Stimulated activated CD8-positive, alpha-beta memory T cell treated with anti-CD3 and anti-CD28 coated beads, Interleukin-12 subunit alpha, Interleukin-12 subunit beta, amount 100 ng/mL, for 24 hours (primary cell): ENCODE data around the gene CFAP65.

ENCODE experiments used
- DNase-seq: peaks from one replicate; pipeline ENCODE4 v3.0.0-alpha.2; 2020; ENCODE audit errors: extremely low read depth

Gene CFAP65

GRCh38 chr2:219032051-219032745 lies 9.1 kb downstream of the CFAP65 start:
- DNase-seq, result no peak

- no peak for DNase-seq
These were observed 10.1 kb downstream of the CFAP65 start for GRCh38 chr2:219031005-219031738.

GRCh38 chr2:219030177-219030940 lies 11.0 kb downstream of the CFAP65 start:
- no peak for DNase-seq

GRCh38 chr2:219029829-219030165 lies 11.5 kb downstream of the CFAP65 start:
- DNase-seq, result peak; percentile 47

- DNase-seq, result no peak
These were observed 12.1 kb downstream of the CFAP65 start for GRCh38 chr2:219028996-219029828.

GRCh38 chr2:219028141-219028540 lies 13.2 kb downstream of the CFAP65 start:
- DNase-seq, result no peak

- no peak for DNase-seq
These were observed 13.7 kb downstream of the CFAP65 start for GRCh38 chr2:219027511-219028055.

GRCh38 chr2:219026946-219027345 lies 14.4 kb downstream of the CFAP65 start:
- DNase-seq, result no peak

- DNase-seq, result no peak
These were observed 15.4 kb downstream of the CFAP65 start for GRCh38 chr2:219025637-219026585.

- no peak for DNase-seq
These were observed 17.3 kb downstream of the CFAP65 start for GRCh38 chr2:219024059-219024458.

- DNase-seq, result no peak
These were observed 18.2 kb downstream of the CFAP65 start for GRCh38 chr2:219023045-219023605.

- DNase-seq, result no peak
These were observed 18.7 kb downstream of the CFAP65 start for GRCh38 chr2:219022616-219023015.

GRCh38 chr2:219022041-219022440 lies 19.3 kb downstream of the CFAP65 start:
- DNase-seq, result no peak

- no peak for DNase-seq
These were observed 19.7 kb downstream of the CFAP65 start for GRCh38 chr2:219021591-219021990.

GRCh38 chr2:219020604-219021365 lies 20.5 kb downstream of the CFAP65 start:
- no peak for DNase-seq

GRCh38 chr2:219019436-219019835 lies 21.9 kb downstream of the CFAP65 start:
- no peak for DNase-seq

GRCh38 chr2:219018726-219019125 lies 22.6 kb downstream of the CFAP65 start:
- no peak for DNase-seq

GRCh38 chr2:219018286-219018685 lies 23.0 kb downstream of the CFAP65 start:
- DNase-seq, result no peak

GRCh38 chr2:219017201-219017931 lies 23.9 kb downstream of the CFAP65 start:
- no peak for DNase-seq
